ENCODE results near the gene ZNF33A.
"Not testable (repeated sequence)": the region's sequence is repeated elsewhere in the genome, so short reads cannot be mapped to it uniquely, and the experiment has no call there.

The ZNF33A gene

GRCh38 chr10:38045129-38045528, 34.7 kb downstream of the ZNF33A start:
- no peak for DNase-seq (ENCODE audit: low spot score)

DNA sequence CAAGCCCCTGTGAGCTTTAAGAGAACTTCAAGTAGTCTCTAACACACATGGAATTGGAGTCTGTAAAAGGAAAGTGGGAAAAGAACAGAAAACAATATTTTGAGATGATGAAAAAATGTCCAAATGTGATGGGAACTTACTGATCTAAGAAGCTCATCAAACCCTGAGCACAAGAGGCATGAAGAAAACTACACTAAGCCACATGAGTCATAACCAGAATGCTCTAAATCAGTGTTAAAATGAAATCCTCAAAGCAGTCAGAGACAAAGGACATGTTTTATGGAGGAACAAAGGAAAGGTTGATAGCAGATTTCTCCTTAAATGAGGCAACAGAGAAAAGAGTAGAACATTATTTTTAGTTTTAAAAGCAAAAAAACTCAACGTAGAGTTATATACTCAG, 37.2 kb downstream of the ZNF33A start:
- no peak for DNase-seq (ENCODE audit: low spot score)

GRCh38 chr10:38050212-38050611, 39.7 kb downstream of the ZNF33A start:
- DNase-seq (ENCODE audit: low spot score), result no peak

DNA sequence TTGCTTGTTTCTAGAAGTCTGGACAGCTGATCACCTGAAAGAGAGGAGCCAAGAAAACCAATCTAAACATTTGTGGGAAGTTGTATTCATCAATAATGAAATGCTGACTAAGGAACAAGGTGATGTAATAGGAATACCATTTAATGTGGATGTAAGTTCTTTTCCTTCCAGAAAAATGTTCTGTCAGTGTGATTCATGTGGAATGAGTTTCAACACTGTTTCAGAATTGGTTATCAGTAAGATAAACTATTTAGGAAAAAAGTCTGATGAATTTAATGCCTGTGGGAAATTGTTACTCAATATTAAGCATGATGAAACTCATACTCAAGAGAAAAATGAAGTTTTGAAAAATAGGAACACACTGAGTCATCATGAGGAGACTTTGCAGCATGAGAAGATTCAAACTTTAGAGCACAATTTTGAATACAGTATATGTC, 43.9 kb downstream of the ZNF33A start:
- DNase-seq (ENCODE audit: low spot score), result peak; percentile 10

GRCh38 chr10:38055274-38055894, 44.9 kb downstream of the ZNF33A start:
- DNase-seq (ENCODE audit: low spot score), result not testable (repeated sequence)

DNA sequence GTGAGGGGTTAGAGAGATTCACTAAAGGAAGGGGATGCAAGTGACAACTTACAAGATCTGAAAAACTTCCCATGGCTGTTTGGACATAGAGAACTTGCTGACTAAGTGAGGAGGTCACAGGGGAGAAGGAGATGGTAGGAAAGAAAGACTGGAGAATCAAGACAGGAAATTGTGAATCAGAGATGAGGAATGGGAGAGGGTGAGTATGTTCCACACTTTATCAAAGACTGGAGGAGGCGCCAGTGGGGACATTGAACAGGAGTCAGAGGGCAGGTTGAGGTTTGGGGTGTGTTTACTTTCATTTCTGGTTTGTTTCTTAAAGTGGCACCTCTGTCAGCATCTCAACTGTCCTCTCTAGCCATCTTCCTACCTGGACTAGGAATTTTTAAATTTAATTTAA, 59.2 kb downstream of the ZNF33A start:
- peak; percentile 52 for DNase-seq (ENCODE audit: low spot score)

GRCh38 chr10:38070501-38070900, 60.0 kb downstream of the ZNF33A start:
- no peak for DNase-seq (ENCODE audit: low spot score)

DNA sequence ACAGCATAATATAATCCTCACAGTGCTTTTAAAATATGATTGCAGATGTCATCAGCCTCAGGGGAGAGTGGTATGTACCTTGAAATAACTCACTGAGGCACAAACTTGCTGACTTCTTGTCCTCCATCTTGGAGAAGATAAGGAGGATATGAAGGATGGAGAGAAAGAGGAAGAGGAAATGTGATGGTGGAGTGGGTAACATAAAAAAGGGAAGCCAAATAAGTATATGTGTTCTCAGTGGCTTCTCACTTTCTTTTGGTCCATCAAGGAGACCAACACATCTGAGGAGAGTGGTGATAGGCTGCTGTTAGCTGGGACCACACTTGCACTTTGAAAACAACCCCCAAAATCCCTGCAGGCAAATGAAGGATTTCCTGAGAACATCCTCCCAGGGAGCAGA, 62.1 kb downstream of the ZNF33A start:
- DNase-seq (ENCODE audit: low spot score), result no peak

- DNase-seq (ENCODE audit: low spot score), result no peak
Observed at GRCh38 chr10:38076687-38077086, 66.2 kb downstream of the ZNF33A start.

DNA sequence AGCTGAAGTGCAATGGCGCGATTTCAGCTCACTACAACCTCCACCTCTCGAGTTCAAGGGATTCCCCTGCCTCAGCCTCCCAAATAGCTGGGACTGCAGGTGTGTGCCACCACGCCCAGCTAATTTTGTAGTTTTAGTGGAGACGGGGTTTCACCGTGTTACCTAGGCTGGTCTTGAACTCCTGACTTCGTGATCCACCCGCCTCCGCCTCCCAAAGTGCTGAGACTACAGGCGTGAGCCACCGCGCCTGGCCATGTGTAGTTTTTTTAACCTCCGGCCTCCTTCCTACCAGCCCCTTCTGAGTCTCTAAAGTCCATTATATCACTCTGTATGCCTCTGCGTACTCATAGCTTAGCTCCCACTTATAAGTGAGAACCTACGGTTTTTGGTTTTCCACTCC, 82.8 kb downstream of the ZNF33A start:
- DNase-seq (ENCODE audit: low spot score), result not testable (repeated sequence)

GRCh38 chr10:38093816-38094157, 83.3 kb downstream of the ZNF33A start:
- DNase-seq (ENCODE audit: low spot score), result no peak

DNA sequence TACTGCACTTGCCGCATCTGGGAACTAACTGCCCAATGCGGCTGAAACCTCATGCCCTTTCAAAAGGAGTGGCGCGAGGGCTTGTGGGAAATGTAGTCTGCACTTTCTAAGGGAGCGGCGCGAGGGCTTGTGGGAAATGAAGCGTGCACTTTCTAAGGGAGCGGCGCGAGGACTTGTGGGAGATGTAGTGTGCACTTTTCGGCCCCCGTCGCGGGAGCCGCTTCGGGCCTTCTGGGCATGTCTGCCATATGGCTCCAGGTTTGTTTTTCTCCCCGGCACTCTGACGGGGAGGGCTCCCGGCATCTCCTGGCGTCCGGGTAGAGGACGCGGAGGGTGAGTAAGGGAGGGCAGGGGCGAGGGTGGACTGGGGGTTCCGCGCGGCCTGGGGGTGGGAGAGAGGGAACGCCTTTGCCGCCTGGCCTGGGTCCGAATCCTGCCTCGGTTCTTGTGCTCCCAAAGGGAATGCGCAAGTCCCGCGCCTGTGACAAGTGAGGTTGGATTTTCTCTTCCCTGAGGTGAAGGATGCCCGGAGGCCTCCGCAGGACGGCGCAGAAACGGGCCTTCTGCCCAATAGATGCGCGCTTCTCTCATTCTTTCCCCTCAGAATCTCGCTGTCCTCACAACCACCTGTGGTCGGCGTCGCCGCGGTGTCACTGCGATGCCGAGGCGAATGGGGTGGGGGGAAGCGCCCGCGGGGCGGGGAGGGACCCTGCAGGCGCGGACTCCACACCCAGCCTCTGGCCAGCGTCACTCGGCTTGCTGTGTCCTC, 83.9 kb downstream of the ZNF33A start, which contains the start of gene ZNF37A:
Gene ZNF37A (plus strand): TSS at position 180 of the 769 bp plus-strand sequence. CDS start 2,281 bp downstream, outside the sequence.
- peak; percentile 88 for DNase-seq (ENCODE audit: low spot score)

GRCh38 chr10:38094927-38095574, 84.6 kb downstream of the ZNF33A start:
- peak; percentile 2 for DNase-seq (ENCODE audit: low spot score)

DNA sequence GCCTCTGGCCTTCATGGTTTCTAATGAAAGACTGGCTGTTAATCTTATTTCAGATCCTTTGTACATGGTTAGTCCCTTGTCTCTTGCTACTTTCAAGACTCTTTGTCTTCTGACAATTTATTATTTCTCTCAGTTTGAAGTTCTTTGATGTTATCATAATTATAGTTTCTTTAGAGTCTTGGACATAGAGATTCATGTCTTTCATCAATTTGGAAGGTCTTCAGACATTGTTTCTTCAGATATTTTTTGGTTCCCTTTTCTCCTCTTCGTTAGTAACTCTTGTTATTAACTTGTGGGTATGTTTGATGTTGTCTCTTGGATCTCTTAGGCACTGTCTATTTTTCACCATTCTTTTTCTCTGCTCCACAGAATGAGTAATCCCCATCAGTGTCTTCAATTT, 92.4 kb downstream of the ZNF33A start:
- no peak for DNase-seq (ENCODE audit: low spot score)

DNA sequence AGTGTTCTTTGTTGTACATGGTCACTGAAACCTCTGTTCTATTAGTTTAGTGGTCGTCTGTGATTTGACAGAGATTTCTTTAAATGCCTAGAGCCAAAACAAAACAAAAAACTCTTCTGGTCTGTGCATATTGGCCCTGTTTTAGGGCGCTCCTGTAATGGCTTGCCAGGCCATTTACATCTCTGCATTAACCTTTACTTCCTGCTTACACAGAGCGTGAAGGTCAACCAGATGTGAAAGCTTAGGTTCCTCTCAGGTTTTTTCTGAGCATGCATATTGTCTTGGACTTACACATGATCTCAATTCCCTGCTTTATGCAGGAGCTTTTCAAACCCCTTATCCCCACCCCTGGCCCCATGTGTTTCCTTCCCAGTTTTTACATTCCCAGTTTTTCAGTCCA, 93.3 kb downstream of the ZNF33A start:
- no peak for DNase-seq (ENCODE audit: low spot score)

DNA sequence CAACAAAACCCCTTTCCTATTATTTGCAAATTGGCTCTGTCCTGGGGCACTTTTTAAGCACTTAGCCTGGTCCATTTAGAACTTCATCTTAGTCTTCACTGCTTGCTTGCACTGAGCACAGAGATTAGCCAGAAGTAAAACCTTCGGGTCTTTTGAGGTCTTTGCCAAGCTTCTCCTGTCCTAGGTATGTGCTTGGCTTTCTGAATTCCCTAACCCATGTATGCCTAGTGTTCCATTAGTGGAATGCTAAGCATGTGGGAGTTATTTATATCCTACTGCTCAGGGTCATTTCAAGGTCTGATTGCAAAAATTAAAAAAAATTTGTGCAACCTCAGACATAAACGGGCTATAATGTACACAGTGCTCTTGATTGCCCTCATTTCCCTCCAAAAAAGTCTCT, 101.7 kb downstream of the ZNF33A start:
- DNase-seq (ENCODE audit: low spot score), result no peak

All from AG08395 (cell line).